ENCODE measurements around the gene IL1RL1.

GRCh38 chr2:102342888-102343287 lies 31.5 kb downstream of the IL1RL1 start:
- TF ChIP-seq USF2 (IDR thresholded peaks at IDR 0.05; ENCODE audit: borderline replicate concordance, low read depth, low read length) (no peak), CTCF (IDR thresholded peaks at IDR 0.05) (no peak), CHD2 (IDR thresholded peaks at IDR 0.05; ENCODE audit: low read length, partially characterized antibody) (no peak), IRF3 (IDR thresholded peaks at IDR 0.05; ENCODE audit: low read depth, low read length) (no peak), POLR2AphosphoS5 (IDR thresholded peaks at IDR 0.05; ENCODE audit: low read depth, low read length) (no peak), TEAD4 (IDR thresholded peaks at IDR 0.05; ENCODE audit: borderline replicate concordance, insufficient read depth) (no peak), TAF1 (IDR thresholded peaks at IDR 0.05; ENCODE audit: borderline replicate concordance, low read depth, low read length) (no peak), JUND (IDR thresholded peaks at IDR 0.05) (no peak), RAD21 (IDR thresholded peaks at IDR 0.05; ENCODE audit: low read length) (no peak), EP300 (IDR thresholded peaks at IDR 0.05; ENCODE audit: borderline replicate concordance in 1 of 2, low read depth in 1 of 2, low read length in 1 of 2) (no peak)

Measured in SK-N-SH (cell line).